ENCODE results near the gene LRRC72.

DNA sequence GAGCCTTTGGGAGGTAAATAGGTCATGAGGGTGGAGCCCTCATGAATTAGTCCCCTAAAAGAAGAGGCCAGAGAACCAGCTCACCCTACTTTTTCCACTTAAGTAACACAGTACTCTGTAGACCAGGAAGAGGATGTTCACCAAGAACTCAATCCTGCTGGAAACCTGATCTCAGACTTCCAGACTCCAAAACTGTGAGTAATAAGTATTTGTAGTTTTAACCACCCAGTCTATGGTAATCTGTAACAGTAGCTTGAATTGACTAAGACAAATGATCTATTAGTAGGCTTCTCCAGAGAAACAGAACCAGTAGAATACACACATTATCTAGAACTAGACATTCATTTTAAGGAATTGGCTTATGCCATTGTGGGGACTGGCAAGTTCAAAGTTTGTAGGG lies 67.4 kb downstream of the LRRC72 start:
- TF ChIP-seq POLR2A (IDR thresholded peaks at IDR 0.05; ENCODE audit: low read depth, low read length) (no peak), POLR2AphosphoS5 (IDR thresholded peaks at IDR 0.05; ENCODE audit: low read depth, low read length) (no peak), TAF1 (IDR thresholded peaks at IDR 0.05; ENCODE audit: borderline replicate concordance, low read depth, low read length) (no peak)

All from GM12892 (cell line).